ENCODE data around the gene WDR45B. TPM values are rescaled to one million over a fixed set of nuclear protein-coding genes. Genes with fewer than 3 reads are reported as not detected.
"Not testable (repeated sequence)": the region's sequence is repeated elsewhere in the genome, so short reads cannot be mapped to it uniquely, and the experiment has no call there.

Gene WDR45B
- total RNA-seq, 1 experiment from 2014 or later: 102 TPM

DNA sequence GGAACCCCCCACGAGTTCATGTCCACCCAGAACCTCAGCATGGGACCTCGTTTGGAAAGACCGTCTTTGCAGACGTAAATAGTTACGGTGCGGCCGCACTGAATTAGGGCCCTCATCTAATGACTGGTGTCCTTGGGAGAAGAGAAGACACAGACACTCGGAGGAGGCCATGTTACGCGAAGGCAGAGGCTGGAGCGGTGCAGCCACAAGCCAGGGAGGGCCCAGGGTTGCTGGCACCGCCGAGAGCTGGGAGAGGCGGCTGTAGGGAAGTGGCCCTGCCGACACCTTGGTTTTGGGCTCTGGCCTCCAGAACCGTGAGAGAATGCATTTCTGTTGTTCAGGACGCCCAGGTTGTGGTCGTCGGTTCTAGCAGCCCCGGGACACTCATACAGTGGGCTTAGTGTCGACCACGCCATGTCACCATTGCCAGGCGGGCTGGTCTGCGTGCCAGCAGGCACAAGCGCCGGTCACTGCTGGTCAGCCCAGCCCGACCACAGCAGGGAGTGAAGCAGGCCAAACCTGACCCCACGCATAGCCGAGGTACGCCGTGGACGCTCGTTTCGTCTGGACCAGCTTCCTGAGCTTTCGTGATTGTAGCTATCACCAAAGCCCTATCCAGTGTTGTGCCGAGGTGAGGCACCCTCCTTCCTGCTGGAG is 10.7 kb upstream of the WDR45B start:
- DNase-seq (ENCODE audit: low read depth): no peak

DNA sequence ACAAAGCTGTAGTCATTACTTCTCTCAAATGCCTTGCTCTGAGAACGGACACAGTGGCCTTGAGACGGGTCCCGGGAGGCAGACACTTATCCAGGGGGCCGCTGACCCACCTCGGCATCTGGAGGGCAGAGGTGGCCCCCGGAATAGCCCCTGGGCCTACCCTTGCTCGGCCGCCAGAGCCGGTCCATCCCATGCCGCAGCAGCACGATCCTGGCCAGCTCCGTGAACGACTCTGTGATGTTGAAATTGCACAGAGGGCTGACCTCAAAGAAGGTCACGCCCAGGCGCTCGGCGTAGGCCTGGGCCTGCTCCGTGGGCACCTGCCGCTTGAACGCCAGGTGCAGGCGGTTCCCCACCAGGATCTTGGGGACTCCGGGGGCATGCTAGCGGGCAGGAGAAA is 10.1 kb upstream of the WDR45B start:
- no peak for DNase-seq (ENCODE audit: low read depth)

DNA sequence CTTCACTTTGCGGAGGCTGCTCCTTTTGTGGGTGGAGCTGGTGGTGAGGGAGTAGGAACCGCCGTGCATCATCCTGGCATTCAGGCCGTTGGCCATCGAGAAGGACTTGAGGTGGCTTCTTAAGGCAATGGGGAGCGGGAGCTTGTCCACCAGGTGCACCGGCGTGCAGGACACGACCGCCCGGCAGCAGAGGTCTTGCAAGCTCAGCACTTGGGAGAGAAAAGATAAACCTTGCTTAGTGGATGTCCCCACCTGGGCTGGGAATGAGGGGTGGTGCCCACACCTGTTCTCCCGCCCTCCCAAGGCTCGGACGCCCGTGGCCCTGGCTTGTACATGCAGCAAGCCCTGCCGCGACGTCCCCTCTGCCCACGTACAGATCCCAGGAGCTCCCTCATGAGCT is 9.7 kb upstream of the WDR45B start:
- no peak for DNase-seq (ENCODE audit: low read depth)

DNA sequence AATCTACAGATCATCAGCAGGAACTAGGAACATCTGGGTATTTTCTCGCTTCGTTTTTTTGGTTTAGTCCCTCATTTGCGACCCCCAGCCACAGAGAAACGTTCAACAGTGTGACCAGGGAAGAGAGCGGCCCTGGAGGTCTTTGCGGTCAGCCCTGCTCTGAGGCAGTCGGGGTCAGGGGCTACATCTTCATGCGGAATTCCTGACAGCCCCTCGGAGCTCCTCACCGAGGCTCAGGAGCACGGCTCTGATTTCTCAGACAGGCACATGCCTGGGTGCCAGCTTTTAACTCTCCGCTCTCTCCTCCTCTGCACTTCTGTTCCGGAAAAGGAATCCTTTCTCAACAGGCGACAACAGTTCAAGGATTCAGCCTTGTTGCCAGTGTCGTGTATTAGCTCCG is 8.0 kb upstream of the WDR45B start:
- no peak for DNase-seq (ENCODE audit: low read depth)

DNA sequence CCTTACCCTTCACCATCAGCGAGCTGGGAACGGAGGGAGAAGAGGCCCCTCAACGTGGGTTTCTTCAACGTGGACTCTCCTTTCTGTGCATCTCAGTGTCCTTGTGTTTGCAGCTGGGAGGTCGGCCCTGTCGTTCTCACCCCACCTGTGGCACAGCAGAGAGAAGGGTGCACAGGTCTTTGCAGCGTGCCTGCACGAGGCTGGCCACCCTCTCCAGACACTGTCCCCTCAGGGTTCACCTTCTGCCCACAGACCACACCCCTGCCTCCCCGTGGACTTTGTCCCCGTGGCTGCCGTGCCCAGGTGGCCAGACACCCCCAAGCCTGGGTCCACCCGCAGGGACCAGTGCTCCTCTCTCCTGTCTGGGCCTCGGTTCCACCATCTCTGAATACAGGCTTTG is 7.3 kb upstream of the WDR45B start:
- DNase-seq (ENCODE audit: low read depth): no peak

DNA sequence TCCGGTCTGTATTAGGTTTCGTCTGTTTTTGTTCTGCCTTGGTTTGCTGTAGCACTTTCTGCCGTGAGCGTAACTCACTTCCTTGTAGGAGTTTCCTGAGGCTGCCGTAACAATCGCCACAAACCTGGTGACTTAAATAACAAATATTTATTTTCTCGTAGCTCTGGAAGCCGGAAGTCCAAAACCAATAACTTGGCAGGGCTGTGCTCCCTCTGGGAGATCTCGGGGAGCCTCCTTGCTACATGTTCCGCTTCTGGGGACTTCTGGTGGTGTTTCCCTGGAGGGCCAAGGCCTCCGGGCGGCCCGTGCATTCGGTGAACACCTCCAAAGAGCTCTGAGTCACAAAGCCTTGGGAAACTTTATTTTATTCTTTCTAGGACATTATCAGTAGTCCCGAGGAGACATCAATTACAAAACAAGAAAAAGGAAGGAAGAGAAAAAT is 6.8 kb upstream of the WDR45B start:
- DNase-seq (ENCODE audit: low read depth): no peak

DNA sequence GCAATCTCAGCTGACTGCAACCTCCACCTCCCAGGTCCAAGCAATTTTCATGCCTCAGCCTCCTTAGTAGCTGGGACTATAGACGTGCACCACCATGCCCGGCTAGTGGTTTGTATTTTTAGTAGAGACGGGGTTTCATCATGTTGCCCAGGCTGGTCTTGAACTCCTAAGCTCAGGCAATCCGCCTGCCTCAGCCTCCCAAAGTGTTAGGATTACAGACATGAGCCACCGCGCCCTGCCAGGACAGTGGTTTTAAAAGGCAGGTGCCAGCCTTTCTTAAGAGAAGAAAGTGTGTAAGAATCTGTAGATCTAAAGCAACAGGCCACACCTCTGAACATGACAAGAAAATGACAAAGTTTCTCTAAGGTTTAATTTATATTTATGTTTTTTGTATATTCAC is 6.4 kb upstream of the WDR45B start:
- DNase-seq (ENCODE audit: low read depth): not testable (repeated sequence)

DNA sequence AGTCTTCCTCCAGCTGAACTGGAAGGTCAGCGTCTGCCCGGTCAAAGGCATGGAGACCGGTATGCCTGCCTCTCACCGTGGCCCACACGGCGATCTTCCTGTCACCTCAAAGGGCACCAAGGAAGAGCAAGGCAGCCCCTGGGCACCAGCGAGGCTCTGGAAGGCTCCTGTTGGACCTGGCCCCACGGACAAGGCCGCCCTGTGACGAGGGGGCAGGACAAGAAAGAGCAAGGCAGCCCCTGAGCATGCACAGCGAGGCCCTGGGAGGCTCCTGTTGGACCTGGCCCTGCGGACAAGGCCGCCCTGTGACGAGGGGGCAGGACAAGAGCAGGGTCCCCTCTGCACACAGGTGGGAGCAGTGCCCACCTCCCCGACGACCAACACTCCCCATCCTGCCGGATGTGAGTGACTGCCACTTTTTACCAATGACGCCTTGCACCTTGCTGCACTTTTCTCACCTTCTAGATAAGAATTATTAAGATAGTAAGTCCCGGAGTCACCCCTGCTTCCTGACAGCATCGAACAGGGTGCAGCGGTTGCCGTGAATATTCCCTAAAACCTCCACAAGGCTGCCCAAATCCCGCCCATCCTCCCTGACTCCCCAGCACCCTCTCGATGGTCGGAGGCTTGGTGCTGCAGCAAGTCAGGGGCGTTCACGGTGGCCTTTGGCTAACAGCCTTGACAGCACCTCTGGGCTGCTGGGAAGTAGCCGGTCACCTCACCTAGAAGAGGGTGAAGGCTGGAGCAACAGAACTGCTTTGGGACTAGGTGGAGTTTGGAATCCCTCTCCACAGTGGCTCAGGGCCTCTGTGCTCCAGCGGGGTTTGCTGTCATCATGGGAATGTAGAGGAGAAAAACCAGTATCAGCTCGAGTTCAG is 5.6 kb upstream of the WDR45B start:
- DNase-seq (ENCODE audit: low read depth): no peak

DNA sequence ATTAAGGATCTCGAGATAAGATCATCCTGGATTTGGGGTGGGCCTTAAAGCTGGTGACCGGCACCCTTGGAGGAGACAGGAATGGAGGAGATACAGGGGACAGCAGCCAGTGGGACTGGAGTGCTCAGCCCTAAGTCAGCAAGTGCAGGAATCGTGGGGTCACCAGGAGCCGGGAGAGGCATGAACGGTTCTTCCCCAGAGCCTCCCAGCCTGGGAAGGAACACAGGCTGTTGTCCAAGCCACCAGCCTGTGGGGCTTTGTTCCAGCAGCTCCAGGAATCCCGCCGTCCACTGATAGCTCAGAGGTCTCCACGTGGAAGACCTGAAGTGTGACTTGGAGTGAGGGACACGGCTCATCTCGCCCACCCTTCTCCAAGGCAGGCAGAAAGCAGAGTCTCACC is 2.5 kb upstream of the WDR45B start:
- DNase-seq (ENCODE audit: low read depth): no peak

DNA sequence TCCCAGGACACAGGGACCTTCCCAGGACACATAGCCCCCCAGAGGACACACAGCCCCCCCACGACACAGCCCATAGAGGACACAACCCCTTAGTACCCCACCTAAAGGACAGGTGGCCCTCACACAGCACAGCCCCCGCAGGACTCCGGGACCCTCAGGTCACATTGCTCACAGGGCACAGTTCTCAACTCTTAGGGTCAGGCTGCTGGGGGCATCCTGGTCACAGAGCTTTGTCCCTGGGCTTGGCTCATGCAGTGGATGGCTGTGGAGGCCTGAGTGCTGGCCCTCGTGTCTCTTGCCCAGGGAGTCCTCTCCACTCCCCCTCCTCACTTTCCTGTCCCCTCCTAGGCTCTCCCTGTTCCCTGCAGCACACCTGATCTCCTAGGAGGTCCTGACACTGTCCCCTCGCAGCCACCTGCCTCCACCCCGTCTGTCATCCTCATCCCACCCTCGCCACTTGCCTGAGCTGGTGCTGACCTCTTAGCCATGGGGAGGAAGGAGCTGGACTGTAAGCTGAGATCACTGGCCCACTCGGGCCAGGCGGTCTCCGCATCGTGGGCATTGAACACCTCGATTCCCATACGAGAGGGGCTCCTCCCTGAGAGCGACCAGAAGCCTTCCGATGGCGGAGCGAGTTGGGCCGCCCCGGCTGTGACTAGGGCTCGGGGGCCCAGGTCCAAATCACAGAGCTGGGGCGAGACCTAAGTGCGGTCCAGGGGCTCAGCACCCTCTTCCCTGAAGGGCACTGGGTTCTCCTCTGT is 1.4 kb upstream of the WDR45B start:
- DNase-seq (ENCODE audit: low read depth): no peak

DNA sequence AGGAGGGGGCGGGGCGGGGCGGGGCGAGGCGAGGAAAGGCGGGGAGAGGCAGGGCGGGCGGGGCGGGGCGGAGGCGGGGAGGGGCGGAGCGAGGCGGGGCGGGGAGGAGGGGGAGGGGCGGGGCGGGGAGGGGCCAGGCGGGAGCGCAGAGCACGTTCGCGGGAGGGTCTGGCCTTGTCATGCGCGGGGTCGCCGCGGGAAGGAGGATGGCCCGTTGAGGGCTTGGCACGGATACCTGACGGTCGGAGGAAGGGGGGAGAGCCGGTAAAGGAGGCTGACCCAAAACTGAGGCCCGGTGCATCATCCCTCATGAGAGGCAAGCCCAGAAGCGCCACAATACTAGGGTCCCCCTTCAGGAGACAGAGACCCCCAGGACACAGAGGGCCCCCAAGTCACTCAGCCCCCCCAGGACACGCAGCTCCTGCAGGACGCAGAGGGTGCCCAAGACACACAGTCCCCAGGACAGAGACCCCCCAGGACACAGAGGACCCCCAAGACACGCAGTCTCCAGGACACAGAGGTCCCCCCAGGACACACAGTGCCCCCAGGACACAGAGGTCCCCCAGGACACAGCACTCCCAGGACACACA is 593 bp upstream of the WDR45B start:
- DNase-seq (ENCODE audit: low read depth): no peak

DNA sequence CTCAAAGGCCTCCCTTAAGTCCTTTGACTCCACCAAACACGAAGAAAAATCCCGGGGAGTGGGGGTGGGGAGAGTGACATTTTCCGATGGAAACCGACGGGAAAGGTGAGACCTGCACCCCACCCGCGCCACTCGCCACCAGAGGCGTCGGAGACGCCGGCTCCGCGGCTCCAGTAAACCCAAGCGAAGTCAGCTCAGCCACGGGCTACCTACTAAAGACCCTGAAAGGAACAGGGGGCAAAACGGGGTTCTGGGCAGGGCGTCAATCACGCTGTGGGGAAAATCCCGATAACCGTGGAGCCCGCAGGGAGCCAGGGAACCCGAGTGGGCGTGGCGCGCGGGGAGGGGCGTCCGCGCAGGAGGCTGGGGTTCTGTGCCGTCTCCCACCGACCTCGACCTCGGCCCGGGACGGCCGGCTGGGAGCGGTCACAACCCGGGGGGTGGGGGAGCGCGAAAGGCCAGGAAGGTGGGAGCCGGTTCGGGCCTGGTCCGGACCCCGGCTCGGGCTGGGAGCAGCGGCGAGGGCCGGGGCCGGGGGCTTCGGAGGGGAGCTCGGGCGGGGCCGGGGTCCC is 565 bp downstream of the WDR45B start:
- DNase-seq (ENCODE audit: low read depth): no peak

DNA sequence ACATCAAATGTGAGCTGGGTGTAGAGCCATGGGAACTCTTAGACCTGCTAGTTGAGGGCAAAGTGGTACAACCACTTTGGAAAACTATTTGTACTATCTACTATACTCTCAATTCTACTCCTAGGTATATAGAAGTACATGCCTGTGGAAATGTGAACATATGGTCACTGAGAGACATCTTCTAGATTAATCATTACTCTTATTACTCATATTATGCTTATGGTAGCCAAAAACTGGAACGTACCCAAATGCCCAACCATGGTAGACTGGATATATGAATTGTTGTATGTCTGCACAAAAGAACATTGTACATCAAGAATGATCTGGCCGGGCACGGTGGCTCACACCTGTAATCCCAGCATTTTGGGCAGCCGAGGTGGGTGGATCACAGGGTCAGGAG is 2.7 kb downstream of the WDR45B start:
- DNase-seq (ENCODE audit: low read depth): no peak

DNA sequence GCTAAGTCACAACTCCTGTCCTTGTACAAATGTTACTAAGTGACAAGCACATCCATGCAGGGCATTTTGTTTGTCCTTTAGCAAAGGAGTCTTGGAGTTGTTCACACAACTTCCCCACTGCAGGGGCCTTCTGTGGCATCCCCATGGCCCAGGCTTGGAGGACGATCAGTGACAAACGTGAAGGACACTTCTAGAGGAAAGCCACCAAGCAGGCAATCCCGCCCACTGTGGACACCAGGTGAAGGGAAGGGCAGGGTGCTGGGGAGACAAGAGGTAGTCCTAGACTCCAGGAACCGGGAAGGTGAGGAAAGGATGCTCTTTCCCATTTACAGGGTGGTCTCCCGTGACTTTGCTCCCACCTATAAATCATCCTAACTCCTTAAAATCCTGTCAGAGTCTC is 4.1 kb downstream of the WDR45B start:
- no peak for DNase-seq (ENCODE audit: low read depth)

DNA sequence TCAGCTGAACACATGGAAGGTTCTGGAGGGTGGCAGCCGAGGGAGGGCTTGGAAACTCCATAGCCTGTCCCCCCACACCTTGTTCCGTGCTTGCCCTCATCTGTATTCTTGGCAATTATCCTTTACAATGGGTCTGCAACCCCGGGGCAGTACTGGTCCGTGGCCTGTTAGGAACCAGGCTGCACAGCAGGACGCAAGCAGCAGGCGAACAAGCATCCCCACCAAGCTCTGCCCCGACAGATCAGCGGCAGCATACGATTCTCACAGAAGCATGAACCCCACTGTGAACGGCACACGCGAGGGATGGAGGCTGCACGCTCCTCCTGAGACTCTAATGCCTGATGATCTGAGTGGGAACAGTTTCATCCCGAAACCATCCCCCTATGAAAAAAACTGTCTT is 6.2 kb downstream of the WDR45B start:
- DNase-seq (ENCODE audit: low read depth): no peak

DNA sequence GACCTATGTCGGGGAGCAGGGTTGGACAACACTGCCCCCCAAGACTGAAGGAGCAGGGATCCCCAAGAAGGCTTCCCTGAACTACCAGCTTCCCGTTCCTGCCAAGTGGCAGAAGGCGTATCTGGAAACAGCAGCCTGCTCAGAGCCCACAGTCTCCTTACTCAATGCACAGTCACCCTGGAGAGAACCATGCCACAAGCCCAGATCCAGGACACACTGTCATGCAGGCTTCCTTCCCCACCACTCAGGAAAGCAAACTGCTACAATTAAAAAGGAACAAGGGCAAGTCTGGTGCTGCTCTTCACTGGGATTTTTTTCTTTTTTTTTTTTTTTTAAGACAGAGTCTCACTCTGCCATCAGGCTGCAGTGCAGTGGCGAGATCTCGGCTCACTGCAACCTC is 8.2 kb downstream of the WDR45B start:
- no peak for DNase-seq (ENCODE audit: low read depth)

DNA sequence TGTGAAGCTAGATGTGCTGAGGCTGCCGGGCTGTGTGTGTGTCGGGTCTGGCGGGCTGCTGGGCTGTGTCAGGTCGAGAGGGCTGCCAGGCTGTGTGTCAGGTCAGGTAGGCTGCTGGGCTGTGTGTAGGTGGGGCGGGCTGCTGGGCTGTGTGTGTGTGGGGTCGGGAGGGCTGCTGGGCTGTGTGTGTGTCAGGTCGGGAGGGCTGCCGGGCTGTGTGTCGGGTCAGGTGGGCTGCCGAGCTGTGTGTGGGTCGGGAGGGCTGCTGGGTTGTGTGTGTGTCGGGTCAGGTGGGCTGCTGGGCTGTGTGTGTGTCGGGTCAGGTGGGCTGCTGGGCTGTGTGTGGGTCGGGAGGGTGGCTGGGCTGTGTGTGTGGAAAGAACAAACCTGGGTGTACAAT is 8.6 kb downstream of the WDR45B start:
- no peak for DNase-seq (ENCODE audit: low read depth)

DNA sequence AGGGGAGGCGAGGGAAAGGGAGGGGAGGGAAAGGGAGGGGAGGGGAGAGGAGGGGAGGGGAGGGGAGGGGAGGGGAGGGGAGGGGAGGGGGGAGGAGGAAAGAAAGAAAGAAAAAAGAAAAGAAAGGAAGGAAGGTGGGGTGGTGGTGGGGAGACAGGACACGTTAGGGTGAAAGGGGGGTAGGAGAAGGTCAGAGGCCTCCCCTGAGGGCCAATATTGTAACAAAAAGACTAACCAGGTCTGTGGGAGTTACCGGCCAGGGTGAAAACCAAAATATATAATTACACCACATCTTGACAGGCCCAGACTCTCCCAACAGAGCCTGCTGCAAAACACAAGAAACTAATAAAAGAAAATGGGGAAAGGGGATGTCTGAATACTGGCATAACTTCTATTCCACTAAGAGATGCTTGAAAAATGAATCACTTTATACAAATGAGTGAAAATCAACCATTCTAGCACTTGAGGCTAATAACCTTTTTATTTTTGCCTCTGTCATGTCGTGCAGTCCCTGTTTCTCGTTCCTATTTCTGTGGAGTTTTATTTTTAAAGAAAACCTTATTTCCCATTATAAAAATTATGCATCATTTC is 10.0 kb downstream of the WDR45B start:
- DNase-seq (ENCODE audit: low read depth): no peak

DNA sequence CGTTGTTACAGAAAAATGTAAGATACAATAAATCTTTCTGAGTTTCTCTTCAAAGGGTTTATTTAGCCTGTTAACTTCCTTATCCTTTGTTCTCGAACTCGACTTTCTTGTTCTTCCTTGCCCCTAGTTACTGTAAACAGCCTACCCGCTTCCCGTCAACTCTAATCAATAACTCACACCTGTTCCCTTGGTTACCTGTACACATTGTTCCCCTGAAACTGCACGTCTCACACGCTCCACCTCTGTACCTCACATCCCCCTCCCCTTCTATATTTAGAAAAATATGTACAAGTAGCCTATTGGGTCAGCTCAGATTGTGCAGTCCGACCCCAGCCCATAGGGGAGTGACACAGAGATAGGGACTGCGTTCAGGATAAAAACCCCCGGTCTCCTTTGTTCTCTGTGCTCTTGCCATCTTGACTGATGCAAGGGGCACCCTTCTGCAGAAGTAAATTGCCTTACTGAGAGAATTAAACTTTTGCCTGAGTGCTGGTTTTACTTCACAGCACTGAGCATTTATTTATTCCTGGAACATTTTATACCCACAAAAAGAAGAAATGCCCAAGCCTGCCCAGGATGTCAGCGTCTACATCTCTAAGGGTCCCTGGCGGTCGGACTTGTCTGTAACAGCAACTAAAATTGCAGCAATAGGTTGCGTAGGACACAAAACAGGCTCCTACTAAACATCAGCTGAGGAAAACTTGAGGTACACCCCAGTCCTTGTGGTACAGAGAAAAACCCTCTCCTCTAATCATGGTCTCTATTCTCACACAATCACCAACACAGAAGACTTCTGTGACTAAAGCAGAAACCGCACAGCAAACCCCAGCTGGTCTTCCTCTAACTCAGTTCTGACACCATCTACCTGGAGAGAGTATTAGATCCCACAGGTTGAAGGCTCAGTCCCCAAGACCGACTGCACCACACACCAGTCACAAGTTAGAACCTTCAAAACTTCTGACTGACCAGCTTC is 11.3 kb downstream of the WDR45B start:
- no peak for DNase-seq (ENCODE audit: low read depth)

DNA sequence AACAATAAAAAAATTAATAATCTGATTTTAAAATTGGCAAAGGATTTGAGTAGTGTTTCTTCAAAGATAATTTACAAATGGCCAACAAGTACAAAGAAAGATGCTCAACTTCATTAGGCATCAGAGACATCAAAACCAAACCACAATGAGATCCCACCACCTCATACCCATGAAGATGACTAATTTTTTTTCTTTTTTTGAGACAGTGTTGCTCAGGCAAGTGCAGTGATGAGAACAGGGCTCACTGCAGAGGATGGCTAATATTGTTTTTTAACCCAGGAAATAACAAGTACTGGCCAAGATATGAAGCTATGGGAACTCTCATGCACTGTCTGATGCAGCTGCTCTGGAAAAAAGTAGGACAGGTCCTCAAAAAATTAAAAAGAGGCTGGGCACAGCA is 14.9 kb downstream of the WDR45B start:
- no peak for DNase-seq (ENCODE audit: low read depth)

All from HT1080 (cell line).